Measurements from ENCODE around the gene SUN2.

DNA sequence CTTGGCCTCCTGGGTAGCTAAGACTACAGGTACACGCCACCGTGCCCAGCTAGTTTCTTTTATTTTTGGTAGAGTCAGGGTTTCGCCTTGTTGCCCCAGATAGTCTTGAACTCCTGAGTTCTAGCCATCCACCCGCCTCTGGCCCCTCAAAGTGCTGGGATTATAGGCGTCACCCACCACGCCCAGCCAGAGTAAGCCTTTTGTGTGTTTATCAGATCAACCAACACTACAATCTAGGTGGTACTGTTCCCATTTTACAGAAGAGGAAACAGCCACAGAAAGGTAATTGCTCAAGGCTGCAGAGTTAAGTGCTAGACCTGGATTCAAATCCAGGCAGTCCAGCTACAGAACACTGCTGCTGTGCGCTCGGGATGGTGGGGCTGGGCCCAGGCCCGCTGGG is 70.9 kb downstream of the SUN2 start:
- no peak for TF ChIP-seq EZH2 (optimal IDR thresholded peaks at IDR 0.05; ENCODE audit: low read depth, low read length)
- TF ChIP-seq EZH2phosphoT487 (IDR thresholded peaks at IDR 0.05; ENCODE audit: low read length) = no peak

Measured in MM.1S (cell line).